B cell (primary cell): Measurements from ENCODE around the gene ZNF615.

Experiments
- CTCF ChIP-seq: fragments of 200-600 bp; IDR thresholded peaks from one replicate; pipeline ENCODE4 v1.8.0; 2022; ENCODE audit warnings: antibody characterized with exemption, mild to moderate bottlenecking
- EZH2 ChIP-seq: IDR thresholded peaks from 2 replicates; pipeline ENCODE4 v1.6.1; 2012; ENCODE audit warnings: borderline replicate concordance, low read depth, mild to moderate bottlenecking, moderate library complexity, low read length; ENCODE audit not compliant: insufficient read depth, poor library complexity, severe bottlenecking

DNA sequence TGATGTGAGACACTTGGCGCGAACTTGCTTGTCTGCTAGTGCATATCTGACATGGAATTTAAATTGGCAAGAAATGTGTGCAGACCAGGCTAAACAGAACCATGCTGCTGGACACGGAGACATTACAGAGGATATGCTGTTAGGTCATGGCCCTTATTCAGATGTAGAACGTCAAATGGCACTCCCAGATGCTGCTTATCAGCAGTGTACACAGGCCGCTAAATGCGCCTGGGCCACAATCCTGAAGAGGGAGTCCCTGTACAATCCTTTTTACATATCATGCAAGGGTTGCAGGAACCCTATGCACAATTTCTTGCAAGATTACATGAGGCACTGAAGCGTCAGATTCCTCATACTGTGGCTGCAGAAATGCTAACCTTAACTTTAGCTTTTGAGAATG is 30.7 kb downstream of the ZNF615 start:
- TF ChIP-seq CTCF (no peak), EZH2 (no peak)
